Measurements from ENCODE around the gene DCLK1.
"Not testable (repeated sequence)": the region's sequence is repeated elsewhere in the genome, so short reads cannot be mapped to it uniquely, and the experiment has no call there.

DCLK1 gene

GRCh38 chr13:36031490-36031889 lies 99.7 kb downstream of the DCLK1 start:
- no peak for DNase-seq

GRCh38 chr13:36030670-36031331 lies 100.4 kb downstream of the DCLK1 start:
- DNase-seq: no peak

GRCh38 chr13:36029166-36029565 lies 102.0 kb downstream of the DCLK1 start:
- DNase-seq: no peak

- no peak for DNase-seq
Observed at GRCh38 chr13:36028359-36029025, 102.7 kb downstream of the DCLK1 start.

GRCh38 chr13:36026531-36026930 lies 104.7 kb downstream of the DCLK1 start:
- no peak for DNase-seq

- no peak for DNase-seq
Observed at GRCh38 chr13:36014763-36015162, 116.4 kb downstream of the DCLK1 start.

GRCh38 chr13:36006894-36007675 lies 124.1 kb downstream of the DCLK1 start:
- DNase-seq: no peak

- DNase-seq: no peak
Observed at GRCh38 chr13:36006347-36006746, 124.8 kb downstream of the DCLK1 start.

GRCh38 chr13:36001561-36001960 lies 129.6 kb downstream of the DCLK1 start:
- no peak for DNase-seq

GRCh38 chr13:36000028-36000427 lies 131.2 kb downstream of the DCLK1 start:
- no peak for DNase-seq

- DNase-seq: no peak
Observed at GRCh38 chr13:35996360-35996759, 134.8 kb downstream of the DCLK1 start.

- DNase-seq: no peak
Observed at GRCh38 chr13:35995136-35995535, 136.0 kb downstream of the DCLK1 start.

GRCh38 chr13:35994131-35994966 lies 136.8 kb downstream of the DCLK1 start:
- DNase-seq: no peak

- DNase-seq: no peak
Observed at GRCh38 chr13:35993686-35994085, 137.5 kb downstream of the DCLK1 start.

GRCh38 chr13:35992964-35993363 lies 138.2 kb downstream of the DCLK1 start:
- DNase-seq: no peak

- no peak for DNase-seq
Observed at GRCh38 chr13:35990196-35990595, 141.0 kb downstream of the DCLK1 start.

- no peak for DNase-seq
Observed at GRCh38 chr13:35988648-35989081, 142.5 kb downstream of the DCLK1 start.

- DNase-seq: no peak
Observed at GRCh38 chr13:35987572-35988513, 143.3 kb downstream of the DCLK1 start.

GRCh38 chr13:35984776-35985453 lies 146.3 kb downstream of the DCLK1 start:
- DNase-seq: no peak

GRCh38 chr13:35984287-35984686 lies 146.9 kb downstream of the DCLK1 start:
- DNase-seq: no peak

- not testable (repeated sequence) for DNase-seq
Observed at GRCh38 chr13:35983703-35984102, 147.5 kb downstream of the DCLK1 start.

All from Kasumi-1 (cell line).